Hepatocyte (in vitro differentiated cells): Measurements from ENCODE around the gene DPT. TPM values are rescaled to one million over a fixed set of nuclear protein-coding genes. Genes with fewer than 3 reads are reported as not detected.

Experiments
- DNase-seq: peaks from one replicate; pipeline ENCODE4 v3.0.0-alpha.2; 2016; ENCODE audit warnings: low spot score
- H2AFZ ChIP-seq: fragments of 200-600 bp; sonication (generic); 2 replicates; pipeline ENCODE4 v1.6.0; 2016; ENCODE audit warnings: antibody characterized with exemption, mild to moderate bottlenecking
- H3K27ac ChIP-seq: fragments of 200-600 bp; sonication (generic); 2 replicates; pipeline ENCODE4 v1.5.1; 2016; ENCODE audit warnings: mild to moderate bottlenecking
- H3K27me3 ChIP-seq: fragments of 200-600 bp; sonication (generic); 2 replicates; pipeline ENCODE4 v1.6.1; 2016
- H3K36me3 ChIP-seq: fragments of 200-600 bp; sonication (generic); replicated peaks from 2 replicates; pipeline ENCODE4 v1.5.1; 2016; ENCODE audit warnings: low read depth; ENCODE audit not compliant: insufficient read depth
- H3K4me1 ChIP-seq: fragments of 200-600 bp; sonication (generic); 2 replicates; pipeline ENCODE4 v1.5.1; 2016; ENCODE audit warnings: mild to moderate bottlenecking, moderate library complexity; ENCODE audit not compliant: insufficient read depth
- H3K4me2 ChIP-seq: fragments of 200-600 bp; sonication (generic); 2 replicates; pipeline ENCODE4 v1.6.0; 2016
- H3K4me3 ChIP-seq: fragments of 200-600 bp; sonication (generic); 2 replicates; pipeline ENCODE4 v1.5.1; 2016; ENCODE audit warnings: mild to moderate bottlenecking
- H3K79me2 ChIP-seq: fragments of 200-600 bp; sonication (generic); 2 replicates; pipeline ENCODE4 v1.6.0; 2017; ENCODE audit warnings: mild to moderate bottlenecking
- H3K9me2 ChIP-seq: fragments of 200-600 bp; sonication (generic); replicated peaks from 2 replicates; pipeline ENCODE4 v1.6.0; 2017; ENCODE audit warnings: mild to moderate bottlenecking; ENCODE audit not compliant: insufficient read depth
- H3K9me3 ChIP-seq: fragments of 200-600 bp; sonication (generic); 2 replicates; pipeline ENCODE4 v1.5.1; 2016; ENCODE audit warnings: low read depth, mild to moderate bottlenecking
- H4K20me1 ChIP-seq: fragments of 200-600 bp; sonication (generic); 2 replicates; pipeline ENCODE4 v1.6.0; 2016; ENCODE audit warnings: mild to moderate bottlenecking; ENCODE audit not compliant: insufficient read depth, poor library complexity, severe bottlenecking
- CTCF ChIP-seq: fragments of 200-600 bp; sonication (generic); IDR thresholded peaks from 2 replicates; pipeline ENCODE4 v1.5.1; 2016; ENCODE audit warnings: antibody characterized with exemption, mild to moderate bottlenecking; ENCODE audit not compliant: poor library complexity
- EZH2 ChIP-seq: fragments of 200-600 bp; sonication (generic); IDR thresholded peaks from 2 replicates; pipeline ENCODE4 v1.6.1; 2016; ENCODE audit warnings: antibody characterized with exemption, mild to moderate bottlenecking, borderline replicate concordance
- EZH2phosphoT487 ChIP-seq: fragments of 200-600 bp; sonication (generic); IDR thresholded peaks from one replicate; pipeline ENCODE4 v1.6.1; 2018; ENCODE audit warnings: antibody characterized with exemption, mild to moderate bottlenecking, low read depth, moderate library complexity; ENCODE audit not compliant: unreplicated experiment, severe bottlenecking
- WGBS: methylation state at CpG from one replicate; pipeline ENCODE4 v1.1.6; 2016; ENCODE audit warnings: low lambda C conversion rate; ENCODE audit errors: missing lambda C conversion rate; 5-methylcytosine and 5-hydroxymethylcytosine counted together
- polyA plus RNA-seq: library from polyadenylated mRNA; unstranded; fragments of >200 nt; fragmentation: Nextera tagmentation; extraction: Ambion mirVana; gene quantifications from 2 replicates; pipeline ENCODE4 v1.2.1, GENCODE V29; 2016
- total RNA-seq: library from RNA; depleted of rRNA; stranded (reverse); fragments of >200 nt; gene quantifications from 2 replicates; pipeline ENCODE4 v1.2.3, GENCODE V29; 2014

The DPT gene
- total and polyA plus RNA-seq, 2 experiments from 2014 or later = 8.2 to 12.5 TPM

DNA sequence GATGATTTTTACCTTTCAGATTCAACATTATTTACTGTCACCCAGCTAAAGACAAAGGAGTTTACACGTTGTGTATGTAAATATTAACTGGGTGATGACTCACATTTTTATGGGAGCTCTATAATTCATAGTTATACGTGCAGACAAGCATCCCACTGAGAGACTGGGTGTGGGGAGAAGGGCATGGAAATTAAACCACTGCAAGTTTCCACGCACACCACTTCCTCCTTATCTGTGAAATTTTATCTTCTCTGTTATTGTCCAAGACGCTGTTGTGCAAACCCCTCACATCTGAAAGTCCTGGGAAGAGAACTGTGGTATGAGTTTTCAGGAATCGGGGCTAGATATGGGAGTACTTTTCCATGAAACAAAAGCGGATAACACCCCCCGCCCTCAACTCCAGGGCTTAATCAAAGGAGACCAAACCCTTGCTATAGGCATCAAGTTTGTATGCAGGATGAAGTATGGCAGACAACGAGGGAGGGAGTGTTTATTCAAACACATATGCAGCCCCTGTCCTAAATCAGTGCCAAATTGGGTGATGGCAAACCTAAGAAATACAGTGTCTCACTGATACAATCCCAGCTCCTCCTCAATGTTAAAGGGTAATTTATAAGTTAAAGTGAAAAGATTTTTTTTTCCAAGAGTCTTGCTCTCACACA, 23.3 kb upstream of the DPT start:
- 35% methylated on average over 8 of the region's 8 CpGs for WGBS

DNA sequence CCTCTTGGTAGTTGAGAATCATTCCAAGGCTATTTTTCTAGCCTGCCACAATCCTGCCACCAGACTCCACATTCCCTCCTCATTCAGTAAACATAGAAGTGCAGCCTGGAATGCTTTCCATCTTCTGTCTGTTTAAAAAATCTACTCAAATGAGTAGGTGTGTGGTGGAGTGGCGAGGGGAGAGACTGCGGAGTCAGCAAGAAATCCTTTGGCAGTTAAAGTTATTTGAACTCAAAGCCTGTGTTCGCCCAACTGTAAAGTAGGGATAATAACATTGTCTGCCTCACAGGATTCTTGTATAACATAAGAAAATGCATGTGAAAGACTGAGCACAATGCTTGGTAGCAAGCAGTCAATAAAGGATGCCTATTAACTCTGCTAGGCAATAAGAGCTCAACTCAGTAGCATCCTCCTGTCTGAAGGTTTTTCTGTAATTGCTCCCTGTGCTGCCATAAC, 22.2 kb upstream of the DPT start:
- H3K4me3 ChIP-seq = no peak overlapping the region
- peaks cover 20% of the 10 kb centered on the region for H3K4me1 ChIP-seq
- H3K4me2 ChIP-seq = peak overlapping the region; percentile 57
- H3K27ac ChIP-seq = peak overlapping the region; percentile 78
- no peaks in the 10 kb centered on the region for H3K9me2 ChIP-seq
- WGBS = 12% methylated on average over 3 of the region's 3 CpGs
- no peaks in the 10 kb centered on the region for H3K27me3 ChIP-seq
- no peaks in the 10 kb centered on the region for H3K79me2 ChIP-seq
- H3K36me3 ChIP-seq = no peaks in the 10 kb centered on the region
- DNase-seq = peak; percentile 44
- no peaks in the 10 kb centered on the region for H3K9me3 ChIP-seq
- H4K20me1 ChIP-seq = no peaks in the 10 kb centered on the region
- H2AFZ ChIP-seq = no peak overlapping the region
- TF ChIP-seq CTCF (no peak), EZH2phosphoT487 (no peak), EZH2 (no peak)

More for the DNA sequence above, 23.3 kb upstream of the DPT start:
- Histone ChIP-seq H4K20me1 (no peaks in the 10 kb centered on the region), H3K36me3 (no peaks in the 10 kb centered on the region), H3K9me2 (no peaks in the 10 kb centered on the region), H3K4me3 (no peak overlapping the region), H3K27me3 (no peaks in the 10 kb centered on the region), H3K27ac (peak overlapping the region; percentile 78), H2AFZ (no peak overlapping the region), H3K4me1 (peaks cover 22% of the 10 kb centered on the region), H3K4me2 (peak overlapping the region; percentile 57), H3K79me2 (no peaks in the 10 kb centered on the region), H3K9me3 (no peaks in the 10 kb centered on the region)
- DNase-seq = peak; percentile 59
- TF ChIP-seq EZH2 = no peak
- TF ChIP-seq CTCF = no peak

DNA sequence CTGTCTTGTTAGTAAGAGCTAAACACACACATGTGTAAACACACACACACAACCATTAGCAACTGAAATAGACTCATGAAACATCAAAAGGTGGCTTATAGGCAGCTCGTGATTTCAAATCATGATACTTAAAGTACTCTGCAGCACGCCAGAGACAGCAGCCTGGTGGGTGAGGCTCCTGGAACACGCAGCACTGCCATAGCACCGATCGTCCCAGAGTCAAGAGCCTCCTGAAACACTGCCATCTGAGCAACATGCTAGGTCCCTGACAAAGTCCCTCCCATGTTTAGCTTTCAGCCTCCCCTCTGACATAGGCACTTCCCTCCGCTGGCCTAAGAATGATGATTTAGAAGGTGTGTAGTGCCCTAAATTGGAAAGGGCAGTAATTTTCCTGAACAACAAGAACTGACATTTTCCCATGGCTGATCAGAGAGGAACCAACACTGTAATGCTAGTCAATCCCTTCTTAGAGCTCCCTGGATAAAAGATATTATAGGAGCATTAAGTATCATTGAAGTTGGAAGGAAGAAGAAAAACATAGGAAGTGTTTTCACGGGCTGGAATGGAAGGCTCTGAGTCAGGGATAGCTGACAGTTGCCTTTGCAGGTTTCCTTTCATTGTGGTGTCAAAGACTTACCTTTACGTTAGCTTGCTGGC, 14.1 kb upstream of the DPT start:
- peaks cover 2% of the 10 kb centered on the region for H3K4me1 ChIP-seq
- no peak for DNase-seq
- no peak overlapping the region for H2AFZ ChIP-seq
- H3K9me2 ChIP-seq = no peaks in the 10 kb centered on the region
- H3K4me2 ChIP-seq = no peak overlapping the region
- no peak overlapping the region for H3K4me3 ChIP-seq
- no peaks in the 10 kb centered on the region for H3K9me3 ChIP-seq
- no peaks in the 10 kb centered on the region for H3K79me2 ChIP-seq
- no peak overlapping the region for H3K27ac ChIP-seq
- no peaks in the 10 kb centered on the region for H3K27me3 ChIP-seq
- 74% methylated on average over 8 of the region's 8 CpGs for WGBS
- H3K36me3 ChIP-seq = no peaks in the 10 kb centered on the region
- TF ChIP-seq CTCF (no peak), EZH2 (no peak), EZH2phosphoT487 (no peak)
- no peaks in the 10 kb centered on the region for H4K20me1 ChIP-seq
